Astrocyte of the cerebellum (primary cell): ENCODE results near the gene LYL1.
A peak's percentile ranks its signal among the peaks of the same experiment; 100 is the strongest.

Source experiments
- DNase-seq: peaks from one replicate; pipeline ENCODE4 v3.0.0-alpha.2; 2011; ENCODE audit warnings: low read depth
- H3K4me3 ChIP-seq: 2 replicates; pipeline ENCODE4 v1.5.1; 2011; ENCODE audit warnings: mild to moderate bottlenecking, low read depth, low read length, moderate library complexity
- in situ Hi-C: cut with HindIII; loops from 2 replicates; pipeline ENCODE4 v1.10.0; 2017; ENCODE audit warnings: low sequenced_read_pairs
- TF ChIP-seq, protein P1 (sequence below): IDR thresholded peaks from 2 replicates; pipeline ENCODE4 v1.5.1; 2012; ENCODE audit warnings: low read length, low read depth, moderate library complexity, mild to moderate bottlenecking; ENCODE audit errors: missing control alignments

LYL1 gene

DNA sequence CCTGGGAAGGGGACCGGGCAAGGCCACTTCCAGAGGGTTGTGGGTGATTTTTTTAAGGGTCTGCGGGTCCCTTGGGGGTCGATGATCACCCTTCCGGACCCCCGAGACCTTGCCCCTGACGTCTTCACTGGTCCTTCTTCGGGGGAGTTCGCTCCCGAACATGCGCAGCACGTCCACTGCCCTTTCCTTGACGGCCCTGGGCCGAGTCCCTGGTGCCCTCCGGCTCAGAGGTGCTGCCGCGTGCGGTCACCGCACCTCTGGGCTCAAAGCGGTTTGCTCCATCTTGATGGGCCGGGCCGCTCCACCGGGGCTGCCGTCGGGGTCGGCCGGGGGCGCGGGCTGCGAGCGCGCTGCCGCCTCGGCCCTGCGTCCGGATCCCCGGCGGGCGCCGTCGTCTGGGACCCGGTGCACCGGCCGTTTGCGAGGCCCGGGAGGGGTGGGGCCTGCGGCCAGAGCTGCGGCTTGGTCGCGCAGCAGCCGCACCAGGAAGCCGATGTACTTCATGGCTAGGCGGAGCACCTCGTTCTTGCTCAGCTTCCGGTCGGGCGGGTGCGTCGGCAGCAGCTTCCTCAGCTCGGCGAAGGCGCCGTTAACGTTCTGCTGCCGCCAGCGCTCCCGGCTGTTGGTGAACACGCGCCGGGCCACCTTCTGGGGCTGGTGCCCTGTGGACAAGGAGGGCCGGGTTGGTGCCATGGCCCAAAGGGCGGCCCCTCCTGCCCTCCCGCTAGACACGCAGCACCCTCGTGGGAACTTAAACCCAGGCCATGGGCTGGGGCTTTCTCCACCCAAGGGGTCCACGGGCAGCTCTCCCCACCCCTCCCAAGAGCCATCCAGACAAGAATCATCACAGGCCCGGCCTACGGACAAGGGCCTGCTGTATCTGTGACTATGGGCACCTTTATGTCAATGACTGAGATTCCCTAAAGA, 3.3 kb downstream of the LYL1 start:
- H3K4me3 ChIP-seq = no peak overlapping the region
- in situ Hi-C loops = no loop called here
- no peak for DNase-seq

DNA sequence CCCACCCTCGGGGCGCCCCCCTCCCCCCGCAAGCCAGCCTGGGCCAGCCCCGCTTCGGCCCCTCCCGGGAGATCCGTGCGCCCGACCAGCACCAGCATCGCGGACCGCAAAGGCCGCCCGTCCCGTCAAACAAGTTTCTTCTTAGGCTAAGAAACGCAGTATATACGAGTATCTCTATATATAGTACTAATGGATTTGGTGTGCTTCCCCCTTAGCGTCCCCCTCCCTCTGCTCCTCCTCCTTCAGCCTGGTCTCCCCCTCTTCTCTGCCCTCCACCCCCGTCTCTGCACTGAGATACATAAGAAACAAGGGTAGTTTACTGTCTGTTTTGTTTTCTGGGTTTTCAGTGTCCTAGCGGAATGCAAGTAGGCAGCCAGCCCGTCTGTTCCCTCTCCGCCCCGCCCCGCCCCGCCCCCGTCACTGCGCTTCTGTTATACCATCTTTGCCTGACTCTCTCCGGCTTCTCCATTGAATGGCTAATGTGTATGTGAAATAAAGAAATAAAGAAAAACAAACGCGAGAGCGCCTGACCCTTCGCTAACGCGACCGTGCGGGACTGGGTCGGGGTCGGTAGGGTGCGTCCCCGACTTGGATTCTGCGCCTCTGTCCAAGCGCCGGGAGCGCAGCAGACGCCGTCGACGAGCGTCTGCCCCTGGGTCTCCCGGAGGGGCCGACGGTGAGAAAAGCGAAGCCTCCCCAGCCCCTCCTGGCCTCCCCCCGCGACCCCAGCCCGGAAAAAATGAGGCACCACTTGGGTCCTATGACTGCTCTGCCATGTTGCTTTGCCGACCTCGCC, 4.2 kb downstream of the LYL1 start:
- in situ Hi-C loops = no loop called here
- TF ChIP-seq, protein P1, sequence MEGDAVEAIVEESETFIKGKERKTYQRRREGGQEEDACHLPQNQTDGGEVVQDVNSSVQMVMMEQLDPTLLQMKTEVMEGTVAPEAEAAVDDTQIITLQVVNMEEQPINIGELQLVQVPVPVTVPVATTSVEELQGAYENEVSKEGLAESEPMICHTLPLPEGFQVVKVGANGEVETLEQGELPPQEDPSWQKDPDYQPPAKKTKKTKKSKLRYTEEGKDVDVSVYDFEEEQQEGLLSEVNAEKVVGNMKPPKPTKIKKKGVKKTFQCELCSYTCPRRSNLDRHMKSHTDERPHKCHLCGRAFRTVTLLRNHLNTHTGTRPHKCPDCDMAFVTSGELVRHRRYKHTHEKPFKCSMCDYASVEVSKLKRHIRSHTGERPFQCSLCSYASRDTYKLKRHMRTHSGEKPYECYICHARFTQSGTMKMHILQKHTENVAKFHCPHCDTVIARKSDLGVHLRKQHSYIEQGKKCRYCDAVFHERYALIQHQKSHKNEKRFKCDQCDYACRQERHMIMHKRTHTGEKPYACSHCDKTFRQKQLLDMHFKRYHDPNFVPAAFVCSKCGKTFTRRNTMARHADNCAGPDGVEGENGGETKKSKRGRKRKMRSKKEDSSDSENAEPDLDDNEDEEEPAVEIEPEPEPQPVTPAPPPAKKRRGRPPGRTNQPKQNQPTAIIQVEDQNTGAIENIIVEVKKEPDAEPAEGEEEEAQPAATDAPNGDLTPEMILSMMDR = no peak
- H3K4me3 ChIP-seq = no peak overlapping the region
- DNase-seq = no peak

More for the DNA sequence above, 3.3 kb downstream of the LYL1 start:
- TF ChIP-seq, protein P1 = no peak

DNA sequence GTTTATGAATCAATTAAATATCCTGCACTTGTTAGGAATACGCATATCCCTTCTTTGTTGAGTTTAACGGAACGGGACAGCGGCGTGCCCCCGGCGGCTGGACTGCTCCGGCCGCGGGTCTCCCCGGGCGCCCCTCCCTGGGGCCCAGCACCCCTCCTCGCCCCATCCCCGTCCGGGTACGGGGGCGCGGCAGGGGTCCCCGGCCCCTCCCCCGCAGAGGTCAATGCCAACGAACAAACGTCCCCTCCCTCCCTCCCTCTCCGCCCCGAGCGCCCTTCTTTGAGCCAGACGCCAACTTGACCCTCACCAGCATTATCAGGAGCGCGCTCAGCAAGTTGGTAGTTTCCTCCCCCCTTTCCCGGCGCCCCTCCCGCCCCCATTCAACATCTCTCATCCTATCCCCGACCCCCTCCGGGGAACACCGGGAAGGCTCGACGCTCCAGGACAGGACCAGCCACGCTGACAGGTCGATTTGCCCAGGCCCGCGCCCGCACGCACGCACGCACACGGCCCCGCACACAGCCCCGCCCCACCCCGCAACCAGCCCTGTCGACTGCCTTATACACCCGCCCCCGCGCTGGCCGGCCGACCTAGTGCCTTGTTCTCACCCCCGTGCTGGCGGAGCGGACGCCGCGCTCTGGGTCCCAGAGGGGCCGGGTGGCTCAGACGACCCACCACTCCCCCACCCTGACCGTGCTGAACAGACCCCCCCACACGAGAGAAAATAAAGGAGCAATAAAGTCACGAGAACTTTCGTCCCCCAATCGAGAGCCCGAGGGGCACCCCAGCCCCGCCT, 5.0 kb downstream of the LYL1 start:
- no peak overlapping the region for H3K4me3 ChIP-seq
- in situ Hi-C loops = no loop called here
- TF ChIP-seq, protein P1 = no peak
- DNase-seq = no peak

DNA sequence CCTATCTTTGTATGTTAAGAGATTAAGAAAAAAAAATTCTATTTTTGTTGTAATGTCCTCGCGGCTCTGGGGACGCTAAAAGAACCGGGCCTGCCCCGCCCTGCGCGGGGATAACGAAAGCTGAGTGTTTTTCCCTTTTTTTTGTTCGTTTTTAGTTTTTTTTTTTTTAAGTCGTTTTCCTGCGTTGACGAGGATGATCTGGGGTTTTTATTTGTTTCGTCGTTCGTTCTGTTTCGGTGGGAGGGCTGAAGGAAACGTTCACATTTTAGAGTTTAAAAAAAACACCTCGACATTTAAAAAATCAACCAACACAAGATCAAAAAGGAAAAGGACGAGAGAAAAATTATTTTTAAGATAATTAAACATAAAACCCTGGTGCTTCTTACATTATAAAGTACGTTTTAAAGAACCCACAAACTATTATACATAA, 5.6 kb downstream of the LYL1 start:
- in situ Hi-C loops = no loop called here
- no peak for DNase-seq
- TF ChIP-seq, protein P1 = no peak
- H3K4me3 ChIP-seq = no peak overlapping the region

DNA sequence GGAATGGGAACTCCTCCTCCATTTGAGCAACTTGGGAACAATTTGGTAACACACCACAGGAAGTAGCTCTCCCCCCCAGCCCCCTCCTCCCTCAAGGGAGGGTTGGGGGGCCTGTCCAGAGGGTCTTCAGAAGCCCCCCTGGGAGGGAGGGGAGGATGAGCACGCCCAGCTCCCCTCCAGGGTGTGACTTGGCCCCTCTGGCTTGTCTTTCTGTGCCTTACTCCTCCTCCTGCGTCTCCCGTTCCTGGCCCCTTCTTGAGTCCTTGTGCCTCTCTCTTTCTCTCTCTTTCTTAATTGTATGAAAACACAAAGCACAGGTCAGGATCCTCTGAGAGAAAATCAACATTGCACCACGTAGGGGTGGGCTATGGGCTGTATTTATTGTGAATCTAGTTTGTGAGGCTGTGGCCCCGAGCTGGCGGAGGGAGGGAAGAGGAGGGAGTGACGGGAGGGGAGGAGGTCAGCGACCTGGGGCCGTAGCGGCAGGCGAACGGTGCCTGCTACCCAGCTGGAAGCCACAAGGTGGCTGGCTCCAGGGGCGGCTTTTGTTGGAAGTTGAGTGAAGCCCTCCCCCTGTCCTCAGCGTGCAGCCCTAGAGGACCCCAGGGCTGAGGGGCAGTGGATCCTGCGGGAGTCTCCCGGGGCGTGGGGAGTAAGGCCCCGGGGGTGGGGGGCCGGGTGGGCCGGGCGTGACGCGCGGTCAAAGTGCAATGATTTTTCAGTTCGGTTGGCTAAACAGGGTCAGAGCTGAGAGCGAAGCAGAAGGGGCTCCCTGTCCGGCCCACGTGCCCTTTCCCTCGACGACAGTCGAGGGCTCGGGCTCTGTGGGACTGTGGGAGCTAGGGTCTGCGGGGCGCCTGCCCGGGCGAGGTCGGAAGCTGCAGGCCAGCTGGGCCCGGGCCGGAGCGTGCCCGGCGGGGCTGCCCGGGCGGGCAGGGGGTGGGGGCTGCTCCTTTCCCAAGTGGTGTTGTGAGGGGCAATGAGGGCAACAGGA, 6.4 kb downstream of the LYL1 start:
- TF ChIP-seq, protein P1 = peak; percentile 15
- in situ Hi-C loops = no loop called here
- H3K4me3 ChIP-seq = no peak overlapping the region
- DNase-seq = no peak
